Activated CD4-positive, CD25-positive, alpha-beta regulatory T cell (primary cell): ENCODE results near the gene PDF.
"Not testable (repeated sequence)": the region's sequence is repeated elsewhere in the genome, so short reads cannot be mapped to it uniquely, and the experiment has no call there.

ENCODE experiments used
- DNase-seq, 4 experiments: peaks; one replicate each; lab custom pipeline; 2025; lab: John Stamatoyannopoulos, UW

Gene PDF, protein sequence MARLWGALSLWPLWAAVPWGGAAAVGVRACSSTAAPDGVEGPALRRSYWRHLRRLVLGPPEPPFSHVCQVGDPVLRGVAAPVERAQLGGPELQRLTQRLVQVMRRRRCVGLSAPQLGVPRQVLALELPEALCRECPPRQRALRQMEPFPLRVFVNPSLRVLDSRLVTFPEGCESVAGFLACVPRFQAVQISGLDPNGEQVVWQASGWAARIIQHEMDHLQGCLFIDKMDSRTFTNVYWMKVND

DNA sequence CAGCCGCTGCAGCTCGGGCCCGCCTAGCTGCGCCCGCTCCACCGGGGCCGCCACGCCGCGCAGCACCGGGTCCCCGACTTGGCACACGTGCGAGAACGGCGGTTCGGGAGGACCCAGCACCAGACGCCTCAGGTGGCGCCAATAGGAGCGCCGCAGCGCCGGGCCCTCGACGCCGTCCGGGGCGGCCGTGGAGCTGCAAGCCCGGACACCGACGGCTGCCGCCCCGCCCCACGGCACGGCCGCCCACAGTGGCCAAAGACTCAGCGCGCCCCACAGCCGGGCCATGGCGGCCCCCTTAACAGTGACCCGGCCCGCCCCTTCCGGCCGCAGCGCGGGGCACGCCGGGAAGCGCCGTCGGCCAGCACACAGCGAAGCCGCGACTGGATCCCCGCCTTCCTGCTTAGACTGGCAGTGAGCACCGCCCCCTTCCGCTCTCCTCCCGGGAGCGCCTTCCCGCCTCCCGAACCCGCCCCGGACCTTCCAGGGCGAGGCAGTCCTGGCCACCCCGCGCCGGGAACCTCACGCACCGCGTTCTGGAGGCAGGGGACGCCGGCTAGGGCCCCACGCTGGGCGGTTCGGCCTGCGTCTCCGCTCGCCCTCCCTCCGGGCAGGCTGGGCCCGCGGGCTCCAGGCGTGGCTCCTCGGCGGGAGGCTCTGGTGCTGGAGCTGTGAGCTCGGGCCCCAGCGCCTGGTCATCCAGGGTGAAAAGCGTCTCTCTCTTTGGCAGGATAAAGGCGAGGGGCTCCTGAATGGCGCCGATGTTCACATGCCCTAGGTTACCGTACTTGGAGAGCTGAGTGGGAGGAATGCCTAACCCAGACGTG lies at the start of gene PDF:
Gene PDF, minus strand, starts transcription at position 303 of the 824 bp plus-strand sequence. Its CDS starts 18 bp downstream, at position 285.
- DNase-seq, result peak; percentile 61 to 67 (median 63)

DNA sequence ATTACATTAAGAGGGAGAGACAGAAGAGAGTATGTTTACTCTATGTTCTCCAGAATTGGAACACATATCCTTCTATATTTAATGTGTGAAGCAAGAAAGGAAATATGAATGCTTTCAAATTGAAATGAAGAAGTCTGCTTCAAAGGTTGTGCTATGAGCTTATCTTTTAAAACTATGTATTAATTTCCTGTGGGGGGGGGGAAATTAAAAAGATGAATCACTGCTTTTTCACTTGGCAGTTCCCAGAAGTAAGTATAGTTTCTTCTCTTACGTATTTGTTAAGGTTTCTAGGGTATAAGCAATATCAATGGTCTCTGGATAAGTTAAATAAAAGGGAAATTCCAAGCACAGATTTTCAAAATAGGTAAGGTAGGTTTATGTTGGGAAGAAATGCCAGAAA lies 48.4 kb upstream of the PDF start:
- DNase-seq, result no peak

DNA sequence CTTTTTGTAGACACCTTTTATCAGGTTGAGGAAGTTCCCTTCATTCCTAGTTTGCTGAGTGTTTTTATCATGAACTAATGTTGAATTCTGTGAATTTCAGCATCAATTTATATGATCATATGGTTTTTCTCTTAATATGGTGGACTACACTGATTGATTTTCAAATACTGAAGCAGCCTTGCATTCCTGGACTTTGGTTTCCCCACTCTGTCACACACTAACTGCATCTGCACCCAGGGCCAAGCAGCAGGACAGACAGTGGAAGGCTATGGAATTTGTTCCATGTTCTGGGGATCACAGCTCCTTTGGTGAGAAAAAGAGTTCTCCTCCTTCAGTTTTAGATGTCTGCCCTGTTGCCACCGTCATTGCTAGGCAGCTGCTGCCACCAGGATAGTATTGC lies 47.6 kb upstream of the PDF start:
- no peak for DNase-seq

DNA sequence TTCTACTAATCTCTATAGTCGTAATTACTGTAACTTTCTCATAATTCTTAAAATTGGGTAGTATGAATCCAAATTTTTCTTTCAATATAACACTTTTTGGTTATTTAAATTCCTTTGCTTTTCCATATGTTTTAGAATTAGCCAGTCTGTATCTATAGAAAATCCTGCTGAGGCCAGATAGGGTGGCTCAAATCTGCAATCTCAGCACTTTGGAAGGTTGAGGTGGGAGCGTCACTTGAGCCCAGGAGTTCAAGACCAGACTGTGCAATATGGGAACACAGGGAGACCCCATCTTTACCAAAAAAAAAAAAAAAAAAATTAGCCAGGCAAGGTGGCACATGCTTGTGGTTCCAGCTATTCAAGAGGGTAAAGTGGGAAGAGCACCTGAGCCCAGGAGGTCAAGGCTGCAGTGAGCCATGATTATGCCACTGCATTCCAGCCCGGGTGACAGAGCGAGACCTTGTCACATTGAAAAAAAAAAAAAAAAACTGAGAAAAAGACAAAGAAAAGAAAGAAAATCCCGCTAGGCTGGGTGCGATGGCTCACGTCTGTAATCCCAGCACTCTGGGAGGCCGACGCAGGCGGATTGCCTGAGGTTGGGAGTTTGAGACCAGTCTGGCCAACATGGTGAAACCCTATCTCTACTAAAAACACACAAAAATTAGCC lies 46.1 kb upstream of the PDF start:
- no peak for DNase-seq

DNA sequence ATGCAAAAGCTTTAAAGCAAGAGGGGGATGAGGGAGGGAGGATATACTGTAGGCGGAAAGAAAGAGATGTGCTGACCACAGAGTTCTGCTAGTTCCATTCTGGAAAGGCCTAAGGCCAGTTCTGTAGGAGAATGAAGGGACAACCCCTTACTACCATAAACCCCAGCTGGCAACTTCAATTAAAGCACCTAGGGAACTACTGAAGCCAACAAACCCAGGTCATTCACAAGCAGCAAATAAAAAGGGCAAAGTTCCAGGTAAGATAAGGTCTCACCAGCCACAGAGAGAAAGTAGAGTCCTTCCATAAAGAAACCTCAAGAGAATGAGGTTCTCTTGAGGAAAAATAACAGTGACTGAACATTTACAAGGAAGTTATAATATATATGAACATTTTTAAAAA lies 42.6 kb upstream of the PDF start:
- DNase-seq, result no peak

DNA sequence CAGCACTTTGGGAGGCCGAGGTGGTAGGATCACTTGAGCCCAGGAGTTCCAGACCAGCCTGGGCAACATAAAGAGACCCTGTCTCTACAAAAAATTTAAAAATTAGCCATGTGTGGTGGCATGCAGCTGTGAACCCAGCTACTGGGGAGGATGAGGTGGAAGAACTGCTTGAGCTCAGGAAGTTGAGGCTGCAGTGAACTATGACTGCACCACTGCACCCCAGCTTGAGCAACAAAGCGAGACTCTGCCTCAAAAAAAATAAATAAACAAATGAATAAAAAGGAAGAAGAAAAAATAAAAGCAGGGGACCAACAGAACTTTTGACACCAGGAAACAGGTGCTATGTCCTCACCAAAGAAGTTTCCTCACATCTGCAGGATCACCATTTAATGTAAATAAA lies 41.2 kb upstream of the PDF start:
- DNase-seq, result no peak

DNA sequence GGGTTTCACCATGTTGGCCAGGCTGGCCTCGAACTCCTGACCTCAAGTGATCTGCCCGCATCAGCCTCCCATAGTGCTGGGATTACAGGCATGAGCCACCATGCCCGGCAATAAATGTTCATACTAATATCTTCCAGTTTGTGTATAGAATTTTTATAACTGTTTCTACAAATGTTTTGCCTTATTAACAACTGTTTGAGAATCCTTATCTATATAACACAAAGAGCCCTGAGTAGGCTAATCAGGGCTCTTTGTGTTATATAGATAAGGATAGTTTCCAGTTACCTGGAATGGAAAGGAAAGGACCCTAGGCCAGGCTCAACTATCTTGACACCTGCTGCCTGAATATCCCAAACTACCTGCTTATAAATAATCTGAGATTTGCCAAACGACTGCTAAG lies 38.5 kb upstream of the PDF start:
- DNase-seq, result no peak

DNA sequence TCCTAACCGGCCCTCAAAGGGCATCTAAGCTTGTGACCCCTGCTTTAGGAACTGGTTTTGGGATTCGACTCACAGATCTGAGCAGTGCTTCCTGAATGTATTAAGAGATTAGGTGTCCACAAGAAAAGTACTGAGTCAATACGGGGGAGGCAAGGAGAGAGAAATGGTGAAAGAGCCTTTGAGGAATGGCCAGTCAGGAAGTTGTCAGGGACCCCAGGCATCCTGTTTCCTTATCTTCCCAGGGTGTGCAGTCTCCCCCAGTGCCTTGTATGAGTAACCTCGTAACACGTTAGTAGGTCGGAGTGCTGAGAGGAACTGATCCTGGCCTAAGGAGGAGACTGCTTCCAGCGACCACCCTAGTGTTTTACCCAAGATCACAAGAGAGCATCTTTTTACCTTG lies 37.6 kb upstream of the PDF start:
- DNase-seq, result no peak

DNA sequence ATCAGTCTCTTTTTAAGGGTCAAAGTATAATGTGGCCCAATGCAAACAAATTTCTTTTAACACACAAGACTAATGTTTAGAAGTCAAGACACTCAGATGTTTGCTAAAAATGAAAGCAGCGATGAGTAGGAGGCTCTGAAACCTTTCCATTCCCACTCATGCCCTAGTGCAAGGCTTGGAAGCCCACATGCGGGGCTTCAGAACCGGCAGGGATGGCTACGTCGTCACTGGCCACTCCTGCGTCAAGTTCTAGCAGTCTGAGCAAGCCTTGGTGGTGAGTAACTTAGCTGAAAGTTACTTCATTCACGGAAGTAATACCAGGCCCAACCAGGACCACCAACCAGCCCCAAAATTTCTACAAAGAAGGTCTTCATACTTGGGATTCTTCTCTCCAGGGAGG lies 36.0 kb upstream of the PDF start:
- no peak for DNase-seq

DNA sequence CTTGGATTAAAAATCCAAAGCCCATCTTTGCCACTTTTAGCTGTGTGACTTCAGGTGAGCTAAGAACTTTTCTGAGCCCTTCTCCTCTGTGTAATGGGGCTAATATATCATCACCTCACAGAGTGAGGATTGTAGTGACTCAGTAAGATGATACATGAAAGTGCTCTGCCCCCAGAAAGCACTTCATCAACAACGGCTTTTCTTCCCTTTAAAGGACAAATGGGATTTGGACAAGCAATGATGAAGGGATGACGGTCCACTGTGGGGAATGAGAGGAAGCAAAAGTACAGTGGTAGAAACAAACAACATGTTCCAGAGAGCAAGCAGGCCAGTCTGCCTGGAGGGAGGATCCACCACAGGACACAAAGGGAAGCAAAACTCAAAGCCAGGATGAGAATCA lies 35.5 kb upstream of the PDF start:
- no peak for DNase-seq

DNA sequence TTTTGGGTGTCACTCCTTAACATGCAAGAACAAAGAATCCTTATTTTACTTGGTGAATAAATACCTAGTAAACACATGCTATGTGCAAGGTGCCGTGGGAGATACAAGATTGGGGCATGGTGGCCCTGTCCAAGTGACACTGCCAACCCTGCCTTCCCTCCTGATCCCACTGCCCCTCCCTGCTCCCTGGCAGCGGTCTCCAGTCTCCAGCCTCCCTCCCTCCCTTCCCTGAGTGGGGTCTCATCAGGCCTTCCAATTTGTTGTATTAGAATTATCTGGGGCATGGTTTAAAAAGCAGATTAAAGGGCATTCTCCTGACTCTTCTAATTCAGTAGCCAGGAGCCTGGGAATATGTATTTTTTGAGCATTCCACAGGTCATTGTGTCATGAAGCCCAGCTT lies 33.7 kb upstream of the PDF start:
- DNase-seq, result no peak

DNA sequence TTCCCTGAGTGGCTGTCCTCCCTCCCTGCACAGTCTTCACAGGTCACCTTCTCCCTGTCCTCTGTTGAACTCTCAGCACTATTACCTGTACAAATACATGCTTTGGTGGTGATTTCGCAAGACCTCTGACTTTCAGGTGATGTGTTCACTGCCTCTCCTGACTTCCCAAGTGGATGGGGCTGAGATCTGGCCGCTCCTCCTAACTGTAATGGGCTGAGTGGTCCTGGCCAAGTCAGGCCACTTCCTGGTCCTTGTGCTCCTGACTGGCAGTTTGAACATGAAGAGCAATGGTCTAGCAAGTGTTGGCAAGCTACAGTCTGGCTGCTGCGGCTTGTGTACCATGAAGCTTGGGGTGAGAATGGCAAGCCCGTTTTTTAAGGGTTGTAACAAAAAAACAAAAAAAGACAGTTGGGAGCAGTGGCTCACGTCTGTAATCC lies 32.9 kb upstream of the PDF start:
- DNase-seq, result no peak

DNA sequence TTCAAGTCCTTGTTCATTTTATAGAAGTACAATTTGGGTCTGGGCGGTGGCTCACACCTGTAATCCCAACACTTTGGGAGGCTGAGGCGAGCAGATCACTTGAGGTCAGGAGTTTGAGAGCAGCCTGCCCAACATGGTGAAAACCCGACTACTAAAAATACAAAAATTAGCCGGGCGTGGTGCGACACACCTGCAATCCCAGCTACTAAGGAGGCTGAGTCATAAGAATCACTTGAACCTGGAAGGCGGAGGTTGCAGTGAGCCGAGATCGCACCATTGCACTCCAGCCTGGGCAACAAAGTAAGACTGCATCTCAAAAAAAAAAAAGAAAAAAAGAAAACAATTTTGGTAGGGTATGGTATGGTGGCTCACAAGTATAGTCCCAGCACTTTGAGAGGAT lies 29.7 kb upstream of the PDF start:
- DNase-seq, result not testable (repeated sequence)

DNA sequence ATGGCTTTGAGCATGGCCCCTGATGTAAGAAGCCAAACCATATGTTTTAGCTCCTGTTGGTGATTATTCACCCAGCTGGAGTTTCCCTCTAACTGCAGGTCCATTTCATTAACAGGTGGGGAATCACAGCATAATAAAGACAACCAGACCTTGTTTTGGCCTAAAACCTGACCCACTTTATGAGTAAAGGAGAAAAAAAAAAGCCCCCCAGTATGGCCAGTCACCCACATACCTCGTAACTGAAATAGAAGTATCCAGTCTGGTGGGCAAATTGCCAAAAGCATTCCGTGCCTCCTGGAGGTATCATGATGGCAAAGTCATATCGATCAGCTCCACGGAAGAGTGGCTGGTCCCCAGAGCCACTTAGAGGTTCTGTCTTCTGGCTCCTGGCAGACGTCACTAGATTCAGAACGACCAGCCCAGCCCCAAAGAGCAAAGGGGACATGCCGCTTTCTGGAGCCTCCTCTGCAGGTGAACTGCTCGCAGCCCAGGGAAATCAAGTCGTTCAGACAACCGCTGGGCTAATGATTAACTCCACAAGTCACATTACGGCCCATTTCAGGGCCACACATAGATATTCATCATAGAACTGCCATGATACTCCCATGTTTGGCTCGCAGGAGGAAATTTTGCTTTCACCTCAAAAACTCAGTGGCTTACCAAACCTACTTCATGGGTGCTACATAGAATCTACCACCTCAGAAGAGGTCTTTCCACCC lies 21.1 kb upstream of the PDF start, which contains the start of gene TMED6:
Gene TMED6, minus strand, starts transcription at position 478 of the 719 bp plus-strand sequence. Its CDS starts 33 bp downstream, at position 445.
- DNase-seq, result no peak

DNA sequence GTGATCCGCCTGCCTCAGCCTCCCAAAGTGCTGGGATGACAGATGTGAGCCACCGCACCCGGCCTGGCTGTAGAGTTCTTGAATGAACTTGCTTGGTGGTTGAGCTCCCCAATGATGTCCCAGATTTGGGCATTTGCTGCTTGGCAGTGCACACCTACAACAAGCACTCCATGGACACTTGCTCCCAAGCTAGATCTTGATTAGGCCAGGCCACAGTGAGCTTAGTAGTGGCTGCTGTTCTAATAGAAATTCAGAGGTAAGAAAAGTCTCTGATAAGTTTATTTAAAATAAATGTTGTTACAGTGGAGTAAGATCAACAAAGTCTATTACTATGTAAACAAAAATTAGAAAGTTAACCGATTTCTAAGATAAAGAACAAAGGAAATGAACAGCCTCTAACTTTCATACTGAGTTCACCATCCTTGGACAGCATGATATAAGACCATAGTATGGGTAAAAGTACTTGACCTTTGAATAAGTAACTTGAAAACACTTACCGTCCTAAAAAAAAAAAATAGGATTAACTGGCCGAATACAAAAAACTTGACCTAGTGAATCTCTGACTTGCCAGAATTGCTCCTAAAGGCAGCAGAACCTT lies 20.2 kb upstream of the PDF start:
- DNase-seq, result no peak

DNA sequence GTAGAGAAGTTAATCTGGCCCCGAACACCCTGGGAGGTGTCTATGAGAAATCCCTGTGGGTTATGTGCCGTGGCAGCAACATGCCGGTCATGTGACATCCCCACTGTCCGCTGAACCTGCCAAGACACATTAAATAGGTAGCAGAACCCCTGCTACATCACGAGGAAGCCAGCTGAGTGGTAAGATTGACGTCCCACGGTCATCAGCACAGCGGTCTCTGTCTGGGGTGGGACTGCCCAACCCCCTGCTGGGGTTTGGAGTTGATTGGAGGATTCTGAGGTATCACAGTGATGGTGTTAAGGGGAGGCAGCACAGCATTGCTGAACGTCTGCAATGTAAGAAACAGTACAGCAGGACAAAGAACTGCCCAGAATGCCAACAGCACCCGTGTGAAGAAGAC lies 19.1 kb upstream of the PDF start:
- no peak for DNase-seq

DNA sequence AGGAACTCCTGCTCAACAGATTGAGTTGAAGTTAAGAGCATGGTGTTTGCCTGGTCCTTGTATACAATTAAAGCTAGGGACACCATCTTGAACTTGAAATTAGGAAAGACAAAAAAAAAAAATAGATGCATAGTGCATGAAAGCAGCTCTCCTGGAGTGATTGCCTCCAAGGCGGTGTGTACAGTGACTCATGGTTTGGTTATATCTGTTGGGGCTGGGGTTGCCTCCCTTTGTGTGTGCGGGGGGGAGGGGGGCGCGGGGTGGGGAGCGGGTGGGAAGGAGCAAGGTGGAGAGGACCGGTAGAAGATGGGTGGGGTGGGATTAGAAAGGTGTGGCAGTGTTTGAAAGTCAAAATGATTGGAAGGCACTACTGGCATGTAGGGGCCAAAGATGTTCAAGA lies 17.8 kb upstream of the PDF start:
- no peak for DNase-seq

DNA sequence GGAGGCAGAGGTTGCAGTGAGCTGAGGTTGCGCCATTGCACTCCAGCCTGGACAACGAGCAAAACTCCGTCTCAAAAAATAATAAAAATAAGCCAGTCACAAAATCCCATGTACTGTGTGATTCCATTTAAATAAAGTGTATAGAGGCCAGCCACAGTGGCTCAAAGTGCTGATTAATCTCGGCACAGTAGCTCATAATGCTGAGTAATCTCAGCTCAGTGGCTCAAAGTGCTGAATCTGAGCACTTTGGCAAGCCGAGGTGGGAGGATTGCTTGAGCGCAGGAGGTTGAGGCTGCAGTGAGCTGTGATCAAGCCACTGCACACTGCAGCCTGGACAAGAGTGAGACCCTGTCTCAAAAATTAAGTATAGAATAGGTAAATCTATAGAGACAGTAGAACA lies 16.3 kb upstream of the PDF start:
- DNase-seq, result no peak

DNA sequence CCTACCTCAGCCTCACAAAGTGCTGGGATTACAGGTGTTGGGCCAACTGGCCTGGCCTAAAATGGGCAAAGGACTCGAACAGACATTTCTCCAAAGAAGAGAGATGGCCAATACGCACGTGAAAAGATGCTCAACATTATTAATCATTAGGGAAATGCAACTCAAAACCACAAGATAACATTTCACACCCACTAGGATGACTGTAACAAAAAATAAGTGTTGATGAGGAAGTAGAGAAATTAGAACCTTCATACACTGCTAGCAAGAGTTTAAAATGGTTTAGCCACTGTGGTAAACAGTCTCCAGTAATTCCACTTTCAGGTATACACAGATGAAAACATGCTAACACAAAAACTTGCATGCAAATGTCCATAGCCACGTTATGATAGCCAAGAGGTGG lies 15.5 kb upstream of the PDF start:
- DNase-seq, result no peak

DNA sequence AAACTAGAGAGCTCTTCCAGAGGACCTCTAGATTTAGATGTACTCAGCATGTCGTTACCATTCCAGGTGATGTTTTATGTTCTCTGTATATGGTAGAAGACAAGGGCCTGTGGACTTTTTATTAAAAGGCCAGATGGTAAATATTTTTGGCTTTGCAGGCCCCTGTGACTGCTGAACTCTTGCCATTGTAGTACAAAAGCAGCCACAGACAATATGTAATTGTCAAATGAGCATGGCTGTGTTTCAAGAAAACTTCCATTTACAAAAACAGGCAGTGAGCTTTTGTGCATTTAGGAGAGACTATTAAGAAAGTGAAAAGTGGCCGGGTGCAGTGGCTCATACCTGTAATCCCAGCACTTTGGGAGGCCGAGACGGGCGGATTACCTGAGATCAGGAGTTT lies 13.8 kb upstream of the PDF start:
- no peak for DNase-seq

DNA sequence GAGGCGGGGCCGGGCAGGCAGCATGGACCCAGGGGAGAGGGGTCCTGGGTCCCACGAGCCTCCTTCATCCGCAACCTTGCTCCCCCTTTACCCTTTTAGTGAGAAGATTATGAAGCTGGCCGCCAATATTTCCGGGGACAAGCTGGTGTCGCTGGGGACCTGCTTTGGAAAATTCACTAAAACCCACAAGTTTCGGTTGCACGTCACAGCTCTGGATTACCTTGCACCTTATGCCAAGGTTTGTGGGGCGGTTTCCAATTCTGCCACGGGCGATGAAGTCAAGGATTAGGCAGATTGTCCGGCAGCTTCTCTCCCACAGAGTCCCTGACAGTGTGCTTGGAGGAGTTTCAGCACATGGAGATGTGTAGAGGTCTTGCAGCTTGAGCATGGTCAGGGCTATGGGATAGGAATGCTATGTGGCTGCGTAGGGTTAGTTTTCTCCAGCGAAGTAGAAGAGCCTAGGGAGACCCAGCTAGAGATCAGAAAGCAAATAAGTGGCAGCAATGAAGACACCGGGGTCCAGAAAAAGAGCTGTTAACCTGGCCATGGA lies 9.8 kb upstream of the PDF start:
- DNase-seq, result no peak
